Cerebellar cortex (tissue), 1 donor: ENCODE results near the gene DUSP28.
A peak's percentile ranks its signal among the peaks of the same experiment; 100 is the strongest.
"Not testable (repeated sequence)": the region's sequence is repeated elsewhere in the genome, so short reads cannot be mapped to it uniquely, and the experiment has no call there.

Experiments used
- DNase-seq: peaks from one replicate; pipeline ENCODE4 v3.0.0-alpha.2; 2015; ENCODE audit warnings: low spot score

DUSP28 gene

DNA sequence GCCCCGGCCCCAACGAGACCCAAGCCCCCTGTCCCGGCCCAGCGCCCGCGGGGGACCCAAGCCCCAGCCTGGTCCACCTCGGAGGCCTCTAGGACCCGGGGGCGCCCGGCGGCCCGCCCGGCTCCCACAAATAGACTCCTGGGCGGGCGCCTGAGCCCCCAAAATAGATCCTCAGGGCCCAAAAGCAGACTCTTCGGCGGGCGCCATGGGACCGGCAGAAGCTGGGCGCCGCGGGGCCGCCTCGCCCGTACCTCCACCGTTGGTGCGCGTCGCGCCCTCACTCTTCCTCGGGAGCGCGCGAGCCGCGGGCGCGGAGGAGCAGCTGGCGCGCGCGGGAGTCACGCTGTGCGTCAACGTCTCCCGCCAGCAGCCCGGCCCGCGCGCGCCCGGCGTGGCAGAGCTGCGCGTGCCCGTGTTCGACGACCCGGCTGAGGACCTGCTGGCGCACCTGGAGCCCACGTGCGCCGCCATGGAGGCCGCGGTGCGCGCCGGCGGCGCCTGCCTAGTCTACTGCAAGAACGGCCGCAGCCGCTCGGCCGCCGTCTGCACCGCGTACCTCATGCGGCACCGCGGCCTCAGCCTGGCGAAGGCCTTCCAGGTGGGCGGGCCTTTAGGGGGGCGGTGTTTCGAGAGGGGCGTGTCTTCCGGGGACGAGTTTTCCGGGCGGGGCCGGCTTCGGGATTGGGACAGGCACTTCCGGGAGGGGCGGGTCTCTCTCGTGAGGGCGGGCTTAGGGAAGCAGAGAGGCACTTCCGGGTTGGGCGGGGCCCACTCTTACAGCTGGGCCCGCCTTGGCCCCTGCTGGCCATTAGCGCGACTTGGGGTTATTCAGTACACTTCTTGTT, 545 bp downstream of the DUSP28 start:
- DNase-seq, result peak; percentile 98

GRCh38 chr2:240561325-240561971, 1.3 kb downstream of the DUSP28 start:
- no peak for DNase-seq

- not testable (repeated sequence) for DNase-seq
These were observed 3.1 kb downstream of the DUSP28 start for GRCh38 chr2:240563231-240563630.

GRCh38 chr2:240563951-240564560, 3.9 kb downstream of the DUSP28 start:
- no peak for DNase-seq

GRCh38 chr2:240564561-240565332, 4.6 kb downstream of the DUSP28 start:
- no peak for DNase-seq

GRCh38 chr2:240565333-240566202, 5.4 kb downstream of the DUSP28 start:
- no peak for DNase-seq

GRCh38 chr2:240566203-240567136, 6.3 kb downstream of the DUSP28 start:
- DNase-seq, result peak; percentile 65

DNA sequence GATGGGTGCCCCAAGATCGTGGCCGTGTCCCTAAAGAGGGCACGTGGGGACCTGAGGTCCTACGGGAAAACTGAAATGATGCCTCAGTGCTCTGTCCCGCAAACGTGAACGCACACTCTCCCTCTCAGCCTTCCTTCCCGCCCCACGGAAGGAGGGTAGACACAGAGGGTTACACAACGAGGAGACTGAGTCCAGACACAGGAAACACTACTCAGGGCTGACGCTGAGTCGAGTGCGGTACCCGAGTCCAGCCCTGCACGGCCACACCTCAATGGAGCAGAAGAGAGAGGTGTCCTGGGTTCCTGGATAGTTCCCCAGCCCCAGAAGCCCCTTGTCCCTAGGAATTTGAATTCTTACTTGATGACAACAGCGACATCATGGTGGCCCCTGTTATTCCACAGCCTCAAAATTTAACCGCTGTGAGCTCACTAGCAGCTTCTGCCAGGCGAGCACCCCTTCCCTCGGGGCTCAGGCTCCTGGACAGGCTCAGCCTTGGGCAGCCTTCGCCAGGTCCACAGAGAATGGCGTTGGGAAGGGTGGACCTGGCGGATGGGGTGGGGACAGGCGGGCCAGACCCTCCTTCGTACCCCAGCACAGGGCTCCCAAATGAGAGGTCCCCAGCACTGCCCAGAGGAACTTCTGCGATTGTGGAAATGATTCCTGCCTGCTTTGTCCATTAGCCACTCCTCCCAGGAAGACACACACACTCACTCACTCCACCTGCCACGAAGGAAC, 7.1 kb downstream of the DUSP28 start:
- DNase-seq, result no peak

DNA sequence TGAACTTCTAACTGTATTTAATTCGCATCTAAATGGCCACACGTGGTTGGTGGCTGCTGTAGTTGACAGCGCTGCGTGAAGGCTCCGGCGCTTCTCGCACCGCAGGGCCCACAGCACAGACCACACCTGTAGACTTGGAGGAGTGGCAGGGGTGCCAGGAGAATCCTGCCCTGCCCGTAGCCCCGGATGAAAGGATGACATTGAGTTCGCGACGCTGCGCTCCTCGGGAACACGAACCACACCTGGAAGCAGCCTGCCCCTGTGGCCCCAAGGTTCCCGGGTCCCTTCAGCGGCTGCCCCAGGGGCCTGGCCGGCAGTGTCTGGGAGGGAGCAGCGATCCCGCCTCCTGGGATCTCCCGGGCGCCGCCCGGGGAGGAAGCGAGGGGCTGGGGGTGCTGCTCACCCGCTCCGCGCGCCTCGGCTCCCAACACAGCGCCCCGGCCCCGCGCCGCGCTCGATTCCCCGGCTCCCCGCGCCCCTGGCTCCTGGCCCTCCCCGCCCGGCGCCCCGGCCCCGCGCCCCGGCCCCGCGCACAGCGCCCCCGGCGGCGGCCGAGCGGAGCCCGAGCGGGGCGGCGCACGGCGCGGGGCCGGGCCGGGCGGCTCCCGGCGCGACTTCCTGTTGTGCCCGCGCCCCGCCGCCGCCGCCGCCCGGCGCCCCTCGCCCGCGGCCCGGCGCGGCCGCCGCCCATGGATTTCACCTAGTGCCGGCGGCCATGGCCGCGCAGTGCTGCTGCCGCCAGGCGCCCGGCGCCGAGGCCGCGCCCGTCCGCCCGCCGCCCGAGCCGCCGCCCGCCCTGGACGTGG, 7.9 kb downstream of the DUSP28 start, which contains the start of gene RNPEPL1:
RNPEPL1 (plus strand) TSS at position 613 of the 806 bp plus-strand sequence; CDS start at position 716, 103 bp downstream.
- DNase-seq, result peak; percentile 44

DNA sequence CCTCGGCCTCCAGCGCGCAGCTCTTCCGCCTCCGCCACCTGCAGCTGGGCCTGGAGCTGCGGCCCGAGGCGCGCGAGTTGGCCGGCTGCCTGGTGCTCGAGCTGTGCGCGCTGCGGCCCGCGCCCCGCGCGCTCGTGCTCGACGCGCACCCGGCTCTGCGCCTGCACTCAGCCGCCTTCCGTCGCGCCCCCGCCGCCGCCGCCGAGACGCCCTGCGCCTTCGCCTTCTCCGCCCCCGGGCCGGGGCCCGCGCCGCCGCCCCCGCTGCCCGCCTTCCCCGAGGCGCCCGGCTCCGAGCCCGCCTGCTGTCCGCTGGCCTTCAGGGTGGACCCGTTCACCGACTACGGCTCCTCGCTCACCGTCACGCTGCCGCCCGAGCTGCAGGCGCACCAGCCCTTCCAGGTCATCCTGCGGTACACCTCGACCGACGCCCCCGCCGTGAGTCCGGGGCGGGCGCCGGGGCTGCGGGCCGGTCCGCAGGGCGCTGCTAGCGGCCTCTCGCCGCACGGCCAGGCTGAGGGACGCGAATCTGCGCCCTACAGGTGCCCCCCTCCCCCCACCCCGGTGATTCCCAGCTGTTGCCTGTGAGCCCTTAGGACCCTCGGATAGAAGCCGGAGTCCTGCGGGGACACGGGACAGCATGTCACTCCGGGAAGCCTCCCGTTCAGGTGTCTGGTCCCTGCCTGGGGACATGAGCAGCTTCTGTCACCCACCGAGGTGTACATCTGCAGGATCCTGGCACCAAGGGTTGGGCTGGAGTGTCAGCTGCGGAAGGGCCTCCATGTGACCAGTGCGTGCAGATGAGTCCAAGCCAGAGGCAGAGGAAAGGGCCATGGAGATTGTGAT, 8.7 kb downstream of the DUSP28 start:
- DNase-seq, result peak; percentile 42

GRCh38 chr2:240569523-240569997, 9.4 kb downstream of the DUSP28 start:
- DNase-seq, result no peak

DNA sequence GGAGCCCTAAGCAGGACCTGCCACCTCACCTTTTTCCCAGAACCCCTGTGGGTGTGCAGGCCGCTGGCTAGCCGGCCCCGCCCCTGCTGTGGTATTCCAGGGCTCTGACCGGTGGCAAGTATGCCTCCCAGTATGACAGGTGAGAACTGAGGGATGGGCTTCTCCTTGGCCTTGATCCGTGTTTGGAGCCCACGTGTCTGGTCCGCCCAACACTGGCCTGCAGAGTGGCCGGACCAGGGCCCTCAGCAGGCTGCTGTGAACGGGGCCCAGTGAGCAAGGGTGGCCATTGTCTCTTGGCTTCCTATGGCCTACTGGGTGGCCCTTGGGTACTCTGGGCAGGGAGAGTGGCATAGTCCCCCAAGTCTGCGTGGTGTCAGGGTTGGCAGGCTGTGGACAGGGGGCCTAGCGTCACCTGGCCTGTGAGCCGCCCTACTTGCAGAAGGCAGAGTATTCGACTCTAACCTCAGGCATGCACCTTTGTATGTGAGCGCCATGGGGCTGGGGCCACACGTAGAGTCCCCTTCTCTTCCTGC, 9.9 kb downstream of the DUSP28 start:
- no peak for DNase-seq

DNA sequence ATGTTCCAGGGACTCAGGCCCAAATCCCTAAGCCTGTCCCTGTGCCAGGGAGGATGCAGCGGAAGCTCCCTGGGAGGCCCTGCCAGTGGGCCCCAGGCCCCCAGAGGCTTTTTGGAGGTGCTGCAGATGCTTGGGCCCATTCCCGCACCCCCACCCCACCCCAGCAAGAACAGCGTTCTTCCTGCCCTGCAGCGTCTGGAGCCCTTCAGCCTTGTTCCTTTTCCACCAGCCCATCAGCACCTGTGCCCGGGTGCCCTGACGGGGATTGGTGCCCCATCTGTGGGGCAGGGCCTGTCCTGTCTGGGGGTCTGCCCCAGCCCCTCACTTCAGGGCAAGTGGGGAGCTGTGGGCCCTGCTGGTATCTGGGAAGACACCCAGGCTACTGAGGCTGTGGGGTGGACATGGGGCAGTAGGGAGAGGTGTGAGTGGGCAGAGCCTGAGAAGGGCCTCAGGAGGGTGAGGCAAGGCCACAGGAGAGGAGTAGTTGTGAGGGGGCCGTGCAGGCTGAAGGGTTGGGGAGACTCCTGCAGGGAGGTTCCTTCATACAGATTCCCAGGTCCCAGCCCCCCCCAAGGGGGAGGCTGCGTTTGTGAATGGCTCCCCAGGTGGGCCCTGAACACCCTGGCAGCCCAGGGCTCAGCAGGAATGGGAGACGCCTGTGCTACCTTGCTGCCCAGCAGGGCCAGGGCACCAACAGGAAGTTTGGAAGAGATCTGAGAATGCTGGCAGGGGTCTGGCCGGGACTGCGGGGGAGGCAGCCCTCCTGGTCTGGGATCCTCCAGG, 10.6 kb downstream of the DUSP28 start:
- no peak for DNase-seq

GRCh38 chr2:240571314-240571973, 11.3 kb downstream of the DUSP28 start:
- DNase-seq, result no peak

- DNase-seq, result no peak
These were observed 12.2 kb downstream of the DUSP28 start for GRCh38 chr2:240572141-240573031.
